Caco-2 (cell line): ENCODE data around the gene SYNGR3. TPM values are rescaled to one million over a fixed set of nuclear protein-coding genes. Genes with fewer than 3 reads are reported as not detected.

Experiments
- Bru-seq: library from RNA; stranded (reverse); fragments of 400-500 nt; gene quantifications from one replicate; lab custom pipeline; 2021; lab: Mats Ljungman, UMichigan
- BruChase-seq, 2 experiments: library from RNA; stranded (reverse); fragments of 400-500 nt; gene quantifications; one replicate each; lab custom pipeline; 2021; lab: Mats Ljungman, UMichigan
- BruUV-seq: library from RNA; stranded (reverse); fragments of 400-500 nt; replicated peaks from 2 replicates; lab custom pipeline; 2021; lab: Mats Ljungman, UMichigan
- CTCF ChIA-PET: fragments of 300-600 bp; sonication (Branson Sonifier 250); formaldehyde crosslinking; loops from one replicate; lab custom pipeline; 2022; ENCODE audit warnings: antibody characterized with exemption; lab: Charles Lee
- POLR2A ChIA-PET: fragments of 300-600 bp; sonication (Branson Sonifier 250); formaldehyde crosslinking; loops from one replicate; lab custom pipeline; 2022; ENCODE audit warnings: antibody characterized with exemption; lab: Charles Lee
- DNase-seq, 2 experiments: peaks; one replicate each; pipeline versions ENCODE4 v3.0.0 to v3.0.0-alpha.2; 2020 to 2022
- H3K27me3 ChIP-seq: replicated peaks from 2 replicates; pipeline ENCODE4 v1.6.0; 2011; ENCODE audit warnings: low read length; ENCODE audit not compliant: control insufficient read depth, insufficient read depth
- H3K36me3 ChIP-seq: 2 replicates; pipeline ENCODE4 v1.5.1; 2011; ENCODE audit warnings: low read length; ENCODE audit not compliant: control insufficient read depth, insufficient read depth
- H3K4me1 ChIP-seq: fragments of 250-450 bp; sonication (Bioruptor Pico); 2 replicates; pipeline ENCODE4 v1.5.1; 2020; ENCODE audit warnings: mild to moderate bottlenecking
- H3K4me3 ChIP-seq: 2 replicates; pipeline ENCODE4 v1.5.1; 2011; ENCODE audit warnings: low read depth, mild to moderate bottlenecking, control low read depth, low read length
- H3K9me3 ChIP-seq: fragments of 250-450 bp; sonication (Bioruptor Pico); 2 replicates; pipeline ENCODE4 v1.5.1; 2020; ENCODE audit warnings: mild to moderate bottlenecking, moderate library complexity
- H3K27ac Mint-ChIP-seq: one replicate; pipeline ENCODE4 v1.8.0; 2022; ENCODE audit warnings: mixed read lengths; ENCODE audit not compliant: unreplicated experiment
- H3K27me3 Mint-ChIP-seq: one replicate; pipeline ENCODE4 v1.8.0; 2022; ENCODE audit warnings: mixed read lengths; ENCODE audit not compliant: insufficient read depth, unreplicated experiment
- H3K36me3 Mint-ChIP-seq: one replicate; pipeline ENCODE4 v1.8.0; 2022; ENCODE audit warnings: mild to moderate bottlenecking, mixed read lengths; ENCODE audit not compliant: insufficient read depth, unreplicated experiment
- H3K4me1 Mint-ChIP-seq: one replicate; pipeline ENCODE4 v1.8.0; 2022; ENCODE audit warnings: low read depth, mixed read lengths; ENCODE audit not compliant: unreplicated experiment
- H3K4me3 Mint-ChIP-seq: one replicate; pipeline ENCODE4 v1.8.0; 2022; ENCODE audit warnings: mild to moderate bottlenecking, moderate library complexity, mixed read lengths; ENCODE audit not compliant: unreplicated experiment
- H3K9me3 Mint-ChIP-seq: one replicate; pipeline ENCODE4 v1.8.0; 2022; ENCODE audit warnings: mixed read lengths; ENCODE audit not compliant: unreplicated experiment
- intact Hi-C: fragments of 100-400 bp; cut with micrococcal nuclease; formaldehyde crosslinking; loops from one replicate; pipeline ENCODE4 v1.10.0; 2022; ENCODE audit not compliant: unreplicated experiment
- long read RNA-seq: library from polyadenylated mRNA; stranded (forward); transcript quantifications from one replicate; pipeline ENCODE4 v2.0.0, GENCODE V29; 2022
- total RNA-seq: library from RNA; stranded (reverse); gene quantifications from 2 replicates; pipeline ENCODE4 v1.2.3, GENCODE V29; 2022
- TF ChIP-seq, protein P1 (sequence below), 2 experiments: fragments of 200-600 bp in 1 of 2; IDR thresholded peaks; 1 replicate in 1 of 2; 2 replicates in 1 of 2; pipeline versions ENCODE4 v1.5.1 to v1.8.0; 2011 to 2022; ENCODE audit warnings: antibody characterized with exemption in 1 of 2, control low read depth in 1 of 2, inconsistent platforms in 1 of 2, low read depth in 1 of 2, low read length in 1 of 2, mild to moderate bottlenecking in 1 of 2, moderate library complexity in 1 of 2; ENCODE audit not compliant: insufficient read depth in 1 of 2, severe bottlenecking in 1 of 2, unreplicated experiment in 1 of 2

SYNGR3 gene, protein sequence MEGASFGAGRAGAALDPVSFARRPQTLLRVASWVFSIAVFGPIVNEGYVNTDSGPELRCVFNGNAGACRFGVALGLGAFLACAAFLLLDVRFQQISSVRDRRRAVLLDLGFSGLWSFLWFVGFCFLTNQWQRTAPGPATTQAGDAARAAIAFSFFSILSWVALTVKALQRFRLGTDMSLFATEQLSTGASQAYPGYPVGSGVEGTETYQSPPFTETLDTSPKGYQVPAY
- total RNA-seq (2.9 and 3.3 TPM in 2 replicates), Bru-seq, nascent RNA (percentile 12 among the genes with signal in this experiment), BruChase-seq, experiment 1, labeled RNA remaining after a 2-hour chase (percentile 34 among the genes with signal in this experiment), BruChase-seq, experiment 2, labeled RNA remaining after a 6-hour chase (percentile 40 among the genes with signal in this experiment)
- long read RNA-seq, partial matches to known transcripts, result 0 of 6 reads
- long read RNA-seq, other reads (novel, unspliced or antisense), result 4 of 6 reads

DNA sequence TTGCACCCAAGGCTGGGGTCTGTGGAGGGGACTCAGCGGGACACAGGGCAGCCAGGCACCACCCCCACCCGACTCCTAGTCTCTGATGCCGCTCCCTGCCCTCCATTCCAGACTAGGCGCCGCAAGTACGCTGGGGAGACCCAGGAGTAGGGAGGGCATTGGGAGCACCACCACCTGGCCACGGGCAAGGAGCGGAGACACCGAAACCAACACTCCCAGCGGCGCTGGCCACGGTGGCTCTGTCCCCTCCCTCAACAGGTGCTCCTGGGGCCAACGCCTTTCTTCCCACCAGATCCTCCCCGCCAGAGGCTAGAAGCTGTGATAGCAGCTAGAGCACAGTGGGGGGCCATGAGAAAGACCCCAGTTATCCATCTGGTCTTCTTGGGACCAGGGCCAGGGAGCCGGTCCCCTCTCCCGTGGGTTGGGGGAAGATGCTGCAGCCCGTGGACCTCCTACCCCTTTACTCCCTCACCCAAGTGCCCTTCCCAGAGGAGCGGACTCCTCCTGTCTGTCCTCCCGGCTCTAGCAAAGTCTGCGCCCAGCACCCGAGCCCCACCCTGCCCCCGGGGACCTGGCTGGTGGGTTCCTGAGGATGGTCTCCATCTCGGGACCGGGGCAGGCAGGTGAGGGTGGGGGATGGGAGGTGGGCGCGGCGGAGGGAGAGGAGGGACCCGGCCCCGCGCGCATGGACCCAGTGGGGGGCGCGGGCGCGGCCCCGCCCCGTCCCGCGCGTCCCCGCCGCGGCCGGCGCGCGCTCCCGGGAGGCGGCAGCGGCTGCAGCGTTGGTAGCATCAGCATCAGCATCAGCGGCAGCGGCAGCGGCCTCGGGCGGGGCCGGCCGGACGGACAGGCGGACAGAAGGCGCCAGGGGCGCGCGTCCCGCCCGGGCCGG is at the start of gene SYNGR3:
TSS of gene SYNGR3 (plus strand) at position 762 of the 892 bp plus-strand sequence. CDS start 133 bp downstream, outside the sequence.
- peaks cover 5% of the 10 kb centered on the region; the same call in 1 of the 2 replicates for H3K36me3 ChIP-seq
- H3K4me1 ChIP-seq, result peaks cover 18% of the 10 kb centered on the region
- H3K4me3 ChIP-seq, result peak within 1 kb of the TSS; percentile 51
- H3K36me3 Mint-ChIP-seq, result peaks cover 8% of the 10 kb centered on the region
- H3K27ac Mint-ChIP-seq, result peak within 1 kb of the TSS; percentile 54
- H3K9me3 ChIP-seq, result no peaks in the 10 kb centered on the region
- no peaks in the 10 kb centered on the region for H3K27me3 Mint-ChIP-seq
- H3K27me3 ChIP-seq, result no peaks in the 10 kb centered on the region
- CTCF ChIA-PET, result interaction anchor here (0.7 kb wide), 1 partner anchor 25 kb away, joined by 3 read pairs; the partner anchor contains the start of gene RPS2
- TF ChIP-seq, protein P1, sequence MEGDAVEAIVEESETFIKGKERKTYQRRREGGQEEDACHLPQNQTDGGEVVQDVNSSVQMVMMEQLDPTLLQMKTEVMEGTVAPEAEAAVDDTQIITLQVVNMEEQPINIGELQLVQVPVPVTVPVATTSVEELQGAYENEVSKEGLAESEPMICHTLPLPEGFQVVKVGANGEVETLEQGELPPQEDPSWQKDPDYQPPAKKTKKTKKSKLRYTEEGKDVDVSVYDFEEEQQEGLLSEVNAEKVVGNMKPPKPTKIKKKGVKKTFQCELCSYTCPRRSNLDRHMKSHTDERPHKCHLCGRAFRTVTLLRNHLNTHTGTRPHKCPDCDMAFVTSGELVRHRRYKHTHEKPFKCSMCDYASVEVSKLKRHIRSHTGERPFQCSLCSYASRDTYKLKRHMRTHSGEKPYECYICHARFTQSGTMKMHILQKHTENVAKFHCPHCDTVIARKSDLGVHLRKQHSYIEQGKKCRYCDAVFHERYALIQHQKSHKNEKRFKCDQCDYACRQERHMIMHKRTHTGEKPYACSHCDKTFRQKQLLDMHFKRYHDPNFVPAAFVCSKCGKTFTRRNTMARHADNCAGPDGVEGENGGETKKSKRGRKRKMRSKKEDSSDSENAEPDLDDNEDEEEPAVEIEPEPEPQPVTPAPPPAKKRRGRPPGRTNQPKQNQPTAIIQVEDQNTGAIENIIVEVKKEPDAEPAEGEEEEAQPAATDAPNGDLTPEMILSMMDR (IDR thresholded peaks at IDR 0.05; ENCODE audit: insufficient read depth in 1 of 2, low read depth in 1 of 2, low read length in 1 of 2, severe bottlenecking in 1 of 2, unreplicated experiment in 1 of 2), result no peak
- intact Hi-C loops, result no loop called here
- peak in 1 of 2 experiments; percentile 46 for DNase-seq
- H3K9me3 Mint-ChIP-seq, result no peaks in the 10 kb centered on the region
- peaks cover 7% of the 10 kb centered on the region for H3K4me1 Mint-ChIP-seq
- no TSS peak for BruUV-seq
- peak within 1 kb of the TSS; percentile 70 for H3K4me3 Mint-ChIP-seq
- POLR2A ChIA-PET, result interaction anchor here (1.3 kb wide), 1 partner anchor 25 kb away, joined by 6 read pairs; the partner anchor contains the start of gene RPS2

DNA sequence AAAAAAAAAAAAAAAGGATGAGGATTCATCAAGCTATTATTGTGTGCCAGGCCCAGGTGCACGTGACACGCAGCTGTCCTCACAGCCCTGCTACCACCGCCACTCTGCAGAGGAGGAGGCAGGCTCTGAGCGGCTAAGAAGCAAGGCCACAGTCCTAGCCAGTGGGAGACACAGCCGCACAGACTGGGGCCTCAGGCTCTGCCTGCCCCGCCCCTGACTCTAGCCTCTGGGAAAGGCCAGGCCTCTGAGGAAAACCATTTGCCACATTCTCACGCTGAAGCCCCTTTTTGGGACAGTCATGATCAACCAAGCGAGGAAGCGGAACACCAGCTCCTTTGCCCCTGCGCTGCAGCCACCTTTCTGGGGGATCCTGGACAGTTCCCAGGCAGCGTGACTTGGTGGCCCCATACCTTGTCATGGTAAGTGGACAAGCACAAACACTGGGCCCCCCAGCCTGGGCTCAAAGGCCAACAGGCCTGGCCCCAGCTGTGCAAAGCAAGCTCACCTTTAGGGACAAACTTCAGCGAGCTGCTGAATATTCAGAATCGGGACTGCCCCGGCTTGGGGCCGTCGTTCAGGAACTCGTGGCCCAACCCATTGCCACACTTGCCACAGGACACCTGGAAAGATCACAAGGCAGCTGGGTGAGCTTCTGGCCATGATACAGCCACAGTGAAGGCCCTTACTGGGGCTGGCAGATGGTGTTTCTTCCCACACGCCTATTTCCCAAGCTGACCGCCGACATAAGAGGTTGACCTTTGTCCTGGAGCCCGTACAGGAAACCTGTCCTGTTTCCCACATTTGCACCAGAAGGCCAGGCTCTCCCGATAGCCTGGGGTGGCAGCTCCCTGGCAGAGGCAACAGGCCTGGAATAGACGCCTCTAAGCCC is 49.3 kb upstream of the SYNGR3 start:
- Histone ChIP-seq H3K4me1 (peaks cover 28% of the 10 kb centered on the region), H3K4me3 (peak overlapping the region; percentile 24), H3K9me3 (no peaks in the 10 kb centered on the region), H3K27me3 (no peaks in the 10 kb centered on the region), H3K36me3 (no peaks in the 10 kb centered on the region; the same call in none of the 2 replicates)
- DNase-seq, result peak; percentile 51 to 76
- peak overlapping the region; percentile 61 for H3K27ac Mint-ChIP-seq
- no peaks in the 10 kb centered on the region for H3K27me3 Mint-ChIP-seq
- intact Hi-C loops, result no loop called here
- no peaks in the 10 kb centered on the region for H3K4me1 Mint-ChIP-seq
- TF ChIP-seq, protein P1 (IDR thresholded peaks at IDR 0.05; ENCODE audit: insufficient read depth in 1 of 2, low read depth in 1 of 2, low read length in 1 of 2, severe bottlenecking in 1 of 2, unreplicated experiment in 1 of 2), result no peak
- peak overlapping the region; percentile 87 for H3K4me3 Mint-ChIP-seq
- POLR2A ChIA-PET, result interaction anchor here (0.7 to 1.6 kb wide), 4 partner anchors 20 to 215 kb away, joined by 3 to 29 read pairs (median 4); partner anchors contain the start of genes RPS2 and TRAF7
- BruUV-seq, result no TSS peak
- peaks cover 34% of the 10 kb centered on the region for H3K36me3 Mint-ChIP-seq
- CTCF ChIA-PET, result interaction anchor here (0.6 to 2.0 kb wide), 7 partner anchors 8 to 375 kb away, joined by 3 to 9 read pairs (median 3); partner anchors contain the start of genes GFER and NUBP2
- no peaks in the 10 kb centered on the region for H3K9me3 Mint-ChIP-seq
